Measurements from ENCODE around the gene FAM110A.

DNA sequence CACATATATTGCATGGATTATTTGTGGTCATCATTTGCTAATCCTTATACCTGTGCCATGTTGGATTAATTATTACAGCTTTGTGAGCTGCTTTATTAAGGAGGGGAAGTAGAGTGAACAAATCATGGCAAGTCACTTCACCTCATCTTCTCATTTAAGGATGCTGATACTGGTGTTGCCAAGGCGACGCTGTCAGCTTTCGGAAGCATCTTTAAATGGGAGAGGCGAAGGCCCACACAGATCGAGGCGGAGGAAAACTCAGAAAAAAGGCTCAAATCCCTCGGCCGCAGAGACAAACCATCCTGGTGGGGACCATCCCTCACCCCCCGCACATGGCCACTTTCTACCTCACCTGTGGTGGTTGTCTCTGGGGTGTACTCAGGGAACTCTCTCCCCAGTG is 34.8 kb downstream of the FAM110A start:
- TF ChIP-seq EZH2 (IDR thresholded peaks at IDR 0.05; ENCODE audit: low read depth, low read length, severe bottlenecking) (no peak), POLR2A (IDR thresholded peaks at IDR 0.05; ENCODE audit: control extremely low read depth in 1 of 2, low read depth in 2 of 2, low read length in 2 of 2) (no peak), RAD21 (IDR thresholded peaks at IDR 0.05 in 1 of 2, conservative IDR thresholded peaks at IDR 0.05 in 1 of 2; ENCODE audit: low read depth in 2 of 2, low read length in 2 of 2) (no peak), POLR2AphosphoS5 (IDR thresholded peaks at IDR 0.05; ENCODE audit: low read depth, low read length) (no peak), KDM1A (IDR thresholded peaks at IDR 0.05; ENCODE audit: borderline replicate concordance, low read length) (no peak), TAF1 (IDR thresholded peaks at IDR 0.05; ENCODE audit: low read depth, low read length) (no peak), EP300 (IDR thresholded peaks at IDR 0.05; ENCODE audit: borderline replicate concordance in 1 of 2, low read depth in 2 of 2, low read length in 2 of 2) (no peak), SP2 (IDR thresholded peaks at IDR 0.05; ENCODE audit: low read length) (no peak)
- TF ChIP-seq, protein P1, sequence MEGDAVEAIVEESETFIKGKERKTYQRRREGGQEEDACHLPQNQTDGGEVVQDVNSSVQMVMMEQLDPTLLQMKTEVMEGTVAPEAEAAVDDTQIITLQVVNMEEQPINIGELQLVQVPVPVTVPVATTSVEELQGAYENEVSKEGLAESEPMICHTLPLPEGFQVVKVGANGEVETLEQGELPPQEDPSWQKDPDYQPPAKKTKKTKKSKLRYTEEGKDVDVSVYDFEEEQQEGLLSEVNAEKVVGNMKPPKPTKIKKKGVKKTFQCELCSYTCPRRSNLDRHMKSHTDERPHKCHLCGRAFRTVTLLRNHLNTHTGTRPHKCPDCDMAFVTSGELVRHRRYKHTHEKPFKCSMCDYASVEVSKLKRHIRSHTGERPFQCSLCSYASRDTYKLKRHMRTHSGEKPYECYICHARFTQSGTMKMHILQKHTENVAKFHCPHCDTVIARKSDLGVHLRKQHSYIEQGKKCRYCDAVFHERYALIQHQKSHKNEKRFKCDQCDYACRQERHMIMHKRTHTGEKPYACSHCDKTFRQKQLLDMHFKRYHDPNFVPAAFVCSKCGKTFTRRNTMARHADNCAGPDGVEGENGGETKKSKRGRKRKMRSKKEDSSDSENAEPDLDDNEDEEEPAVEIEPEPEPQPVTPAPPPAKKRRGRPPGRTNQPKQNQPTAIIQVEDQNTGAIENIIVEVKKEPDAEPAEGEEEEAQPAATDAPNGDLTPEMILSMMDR (IDR thresholded peaks at IDR 0.05; ENCODE audit: control extremely low read depth in 1 of 3, insufficient read depth in 1 of 3, low read depth in 1 of 3, low read length in 3 of 3): no peak
- TF ChIP-seq, protein P2, sequence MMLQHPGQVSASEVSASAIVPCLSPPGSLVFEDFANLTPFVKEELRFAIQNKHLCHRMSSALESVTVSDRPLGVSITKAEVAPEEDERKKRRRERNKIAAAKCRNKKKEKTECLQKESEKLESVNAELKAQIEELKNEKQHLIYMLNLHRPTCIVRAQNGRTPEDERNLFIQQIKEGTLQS (IDR thresholded peaks at IDR 0.05; ENCODE audit: insufficient read depth, low read depth, low read length): no peak
